Endothelial cell of umbilical vein (primary cell): ENCODE measurements around the gene TRIM50. TPM values are rescaled to one million over a fixed set of nuclear protein-coding genes. Genes with fewer than 3 reads are reported as not detected.

ENCODE experiments used
- BruUV-seq: library from RNA; stranded (reverse); fragments of 400-500 nt; replicated peaks from 2 replicates; lab custom pipeline; 2021; lab: Mats Ljungman, UMichigan
- CTCF ChIA-PET: fragments of 300-600, 350-600 bp; sonication (Branson Sonifier 250); formaldehyde crosslinking; loops from one replicate; lab custom pipeline; 2021; ENCODE audit warnings: antibody characterized with exemption, inconsistent platforms; lab: Charles Lee
- POLR2A ChIA-PET: fragments of 300-600, 350-600 bp; sonication (Branson Sonifier 250); formaldehyde crosslinking; loops from one replicate; lab custom pipeline; 2021; ENCODE audit warnings: antibody characterized with exemption, inconsistent platforms; lab: Charles Lee
- DNase-seq: peaks from one replicate; pipeline ENCODE4 v3.0.0-alpha.2; 2011; ENCODE audit warnings: low read depth, low spot score
- FAIRE-seq: peaks from 2 replicates; lab custom pipeline; 2011; peaks lifted over from hg19 to GRCh38; lab: Jason Lieb, UNC
- H2AFZ ChIP-seq: 2 replicates; pipeline ENCODE4 v1.6.0; 2012; ENCODE audit warnings: low read depth, low read length, control low read depth, inconsistent platforms
- H3K27ac ChIP-seq: 2 replicates; pipeline ENCODE4 v1.5.1; 2011; ENCODE audit warnings: low read depth, mild to moderate bottlenecking, control low read depth, low read length, moderate library complexity; ENCODE audit not compliant: insufficient read depth
- H3K27me3 ChIP-seq, 2 experiments: 2 replicates each; pipeline versions ENCODE4 v1.6.0 to v1.6.1; 2011; ENCODE audit warnings: low read length in 2 of 2, mixed read lengths in 1 of 2; ENCODE audit not compliant: control insufficient read depth in 2 of 2, insufficient read depth in 2 of 2
- H3K36me3 ChIP-seq, 2 experiments: 2 replicates in 1 of 2; 3 replicates in 1 of 2; pipeline ENCODE4 v1.5.1; 2011; ENCODE audit warnings: low read length in 2 of 2, mild to moderate bottlenecking in 1 of 2, moderate library complexity in 1 of 2; ENCODE audit not compliant: control insufficient read depth in 2 of 2, insufficient read depth in 2 of 2; ENCODE audit errors: extremely low read depth in 1 of 2
- H3K4me1 ChIP-seq: 3 replicates; pipeline ENCODE4 v1.5.1; 2011; ENCODE audit warnings: mild to moderate bottlenecking, low read length; ENCODE audit not compliant: control insufficient read depth, insufficient read depth; ENCODE audit errors: extremely low read depth
- H3K4me2 ChIP-seq: 2 replicates; pipeline ENCODE4 v1.6.1; 2011; ENCODE audit warnings: low read length, control low read depth, mixed read lengths; ENCODE audit not compliant: insufficient read depth
- H3K4me3 ChIP-seq, 3 experiments: fragments of 200-600 bp in 1 of 3; sonication (generic), shearing (Covaris generic) in 1 of 3; replicated peaks in 1 of 3; 2 replicates each; pipeline ENCODE4 v1.5.1; 2011 to 2016; ENCODE audit warnings: control low read depth in 3 of 3, low read length in 3 of 3, mild to moderate bottlenecking in 2 of 3, inconsistent platforms in 1 of 3, low read depth in 1 of 3, moderate library complexity in 1 of 3; ENCODE audit not compliant: insufficient read depth in 1 of 3
- H3K79me2 ChIP-seq: 2 replicates; pipeline ENCODE4 v1.6.0; 2012; ENCODE audit warnings: low read length, inconsistent platforms; ENCODE audit not compliant: control insufficient read depth, insufficient read depth
- H3K9ac ChIP-seq: replicated peaks from 2 replicates; pipeline ENCODE3; 2011; ENCODE audit warnings: low read length, control low read depth; ENCODE audit not compliant: insufficient read depth; ENCODE audit errors: extremely low read depth
- H3K9me1 ChIP-seq: replicated peaks from 3 replicates; pipeline ENCODE4 v1.6.0; 2011; ENCODE audit warnings: mild to moderate bottlenecking, low read length; ENCODE audit not compliant: control insufficient read depth, insufficient read depth; ENCODE audit errors: extremely low read depth
- H3K9me3 ChIP-seq: replicated peaks from 2 replicates; pipeline ENCODE4 v1.5.1; 2012; ENCODE audit warnings: low read length, inconsistent platforms; ENCODE audit not compliant: control insufficient read depth, insufficient read depth
- H4K20me1 ChIP-seq: replicated peaks from 2 replicates; pipeline ENCODE3; 2011; ENCODE audit warnings: mild to moderate bottlenecking, low read length; ENCODE audit not compliant: control insufficient read depth, insufficient read depth; ENCODE audit errors: extremely low read depth
- CTCF ChIP-seq, 2 donors: IDR thresholded peaks; 1 replicate in 1 of 2; 2 replicates in 1 of 2; pipeline ENCODE4 v1.5.1; 2011; ENCODE audit warnings: low read length in 2 of 2, mild to moderate bottlenecking in 2 of 2, moderate library complexity in 2 of 2, control low read depth in 1 of 2, inconsistent platforms in 1 of 2, low read depth in 1 of 2; ENCODE audit not compliant: insufficient read depth in 1 of 2; ENCODE audit errors: extremely low read depth in 1 of 2
- EZH2 ChIP-seq: IDR thresholded peaks from 2 replicates; pipeline ENCODE4 v1.6.1; 2012; ENCODE audit warnings: borderline replicate concordance, low read depth, mild to moderate bottlenecking, moderate library complexity, low read length, inconsistent platforms; ENCODE audit not compliant: severe bottlenecking
- FOS ChIP-seq: IDR thresholded peaks from 2 replicates; pipeline ENCODE4 v1.6.1; 2011; ENCODE audit warnings: mild to moderate bottlenecking, low read length, moderate library complexity, borderline replicate concordance; ENCODE audit not compliant: insufficient read depth
- GATA2 ChIP-seq: IDR thresholded peaks from 2 replicates; pipeline ENCODE4 v1.7.0; 2011; ENCODE audit warnings: low read depth, mild to moderate bottlenecking, moderate library complexity, mixed read lengths, low read length; ENCODE audit not compliant: insufficient read length, insufficient read depth
- JUN ChIP-seq: IDR thresholded peaks from 2 replicates; pipeline ENCODE4 v1.6.1; 2011; ENCODE audit warnings: borderline replicate concordance, low read depth; ENCODE audit not compliant: insufficient read length, insufficient read depth
- MAX ChIP-seq: IDR thresholded peaks from 2 replicates; pipeline ENCODE4 v1.6.1; 2011; ENCODE audit not compliant: insufficient read depth, insufficient read length
- MYC ChIP-seq: IDR thresholded peaks from one replicate; pipeline ENCODE4 v1.6.1; 2011; ENCODE audit warnings: mild to moderate bottlenecking, low read depth, low read length
- POLR2A ChIP-seq: IDR thresholded peaks from 2 replicates; pipeline ENCODE4 v1.6.1; 2012; ENCODE audit warnings: low read depth, mild to moderate bottlenecking, control low read depth, low read length
- POLR2AphosphoS5 ChIP-seq: IDR thresholded peaks from 2 replicates; pipeline ENCODE4 v1.6.1; 2012; ENCODE audit warnings: low read depth, mild to moderate bottlenecking, control low read depth, low read length, moderate library complexity; ENCODE audit not compliant: insufficient read depth
- dilution Hi-C: fragments of 300-500 bp; cut with MboI; formaldehyde crosslinking; loops from one replicate; pipeline ENCODE4 v1.15.0; 2019; ENCODE audit warnings: low sequenced_read_pairs; ENCODE audit not compliant: extremely low pct_ligation_motif_present
- intact Hi-C: fragments of 100-400 bp; cut with micrococcal nuclease; formaldehyde crosslinking; loops from one replicate; pipeline ENCODE4 v1.10.0; 2022
- polyA plus RNA-seq, 4 experiments: library from polyadenylated mRNA; depleted of rRNA in 3 of 4; stranded (reverse) in 3 of 4; unstranded in 1 of 4; fragments of >200 nt; gene quantifications; 2 replicates each; pipeline versions ENCODE4 v1.2.1 to v1.2.3, GENCODE V29; 2011 to 2012; ENCODE audit warnings: missing spikeins in 1 of 4
- total RNA-seq: library from RNA; stranded (reverse); gene quantifications from 2 replicates; pipeline ENCODE4 v1.2.3, GENCODE V29; 2021

TRIM50 gene
- total and polyA plus RNA-seq, 2 donors (not counting 3 experiments of a cell fraction or from before 2014, with no cell fraction given) = not detected

- H3K4me2 ChIP-seq = no peak overlapping the region
- ChIA-PET CTCF (no interaction called here), POLR2A (no interaction called here)
- no peak overlapping the region for H3K9ac ChIP-seq
- dilution Hi-C loops (no loop called here), intact Hi-C loops (no loop called here)
- H3K9me1 ChIP-seq = no peaks in the 10 kb centered on the region
- no TSS peak for BruUV-seq
- H3K27ac ChIP-seq = no peak overlapping the region
- FAIRE-seq (no peak), DNase-seq (no peak)
- H2AFZ ChIP-seq = no peak overlapping the region
- H3K4me1 ChIP-seq = no peaks in the 10 kb centered on the region
- no peaks in the 10 kb centered on the region for H3K36me3 ChIP-seq
- H4K20me1 ChIP-seq = no peaks in the 10 kb centered on the region
- no peaks in the 10 kb centered on the region for H3K9me3 ChIP-seq
- H3K27me3 ChIP-seq = no peaks in the 10 kb centered on the region
- TF ChIP-seq CTCF (IDR thresholded peaks at IDR 0.05; ENCODE audit: extremely low read depth in 1 of 2, insufficient read depth in 1 of 2, low read depth in 1 of 2, low read length in 2 of 2) (no peak), POLR2AphosphoS5 (no peak)
- no peaks in the 10 kb centered on the region for H3K79me2 ChIP-seq
- H3K4me3 ChIP-seq = no peak overlapping the region
These were observed 41.7 kb upstream of the TRIM50 start for GRCh38 chr7:73369622-73370021.

- dilution Hi-C loops = no loop called here
- intact Hi-C loops = no loop called here
These were observed 41.1 kb upstream of the TRIM50 start for GRCh38 chr7:73369009-73369408.

More at GRCh38 chr7:73369009-73369408, 41.1 kb upstream of the TRIM50 start:
- CTCF ChIA-PET = no interaction called here
- H3K79me2 ChIP-seq = no peaks in the 10 kb centered on the region
- H2AFZ ChIP-seq = no peak overlapping the region
- no peak overlapping the region for H3K4me2 ChIP-seq
- DNase-seq = no peak
- TF ChIP-seq EZH2 (no peak), POLR2A (no peak), POLR2AphosphoS5 (no peak), FOS (no peak), MAX (no peak), JUN (no peak), GATA2 (no peak), MYC (no peak), CTCF (IDR thresholded peaks at IDR 0.05; ENCODE audit: extremely low read depth in 1 of 2, insufficient read depth in 1 of 2, low read depth in 1 of 2, low read length in 2 of 2) (no peak)
- no peak overlapping the region for H3K9ac ChIP-seq
- BruUV-seq = no TSS peak
- no peaks in the 10 kb centered on the region for H3K4me1 ChIP-seq
- H3K9me1 ChIP-seq = no peaks in the 10 kb centered on the region
- no peaks in the 10 kb centered on the region for H3K9me3 ChIP-seq
- H4K20me1 ChIP-seq = no peaks in the 10 kb centered on the region
- H3K4me3 ChIP-seq = no peak overlapping the region
- FAIRE-seq = no peak
- POLR2A ChIA-PET = no interaction called here
- H3K27ac ChIP-seq = no peak overlapping the region
- no peaks in the 10 kb centered on the region for H3K36me3 ChIP-seq
- no peaks in the 10 kb centered on the region for H3K27me3 ChIP-seq
